ENCODE results near the gene MRPL48.

GRCh38 chr11:73894725-73895335 lies 107.2 kb downstream of the MRPL48 start:
- no peak for TF ChIP-seq CREB1 (CRISPR knock-in tag; IDR thresholded peaks at IDR 0.05)
- TF ChIP-seq CREM (CRISPR knock-in tag; IDR thresholded peaks at IDR 0.05) = no peak
- TF ChIP-seq CTCF (IDR thresholded peaks at IDR 0.05) = no peak
- no peak for TF ChIP-seq ZNF317 (CRISPR knock-in tag; IDR thresholded peaks at IDR 0.05; ENCODE audit: borderline replicate concordance, low read depth)
- TF ChIP-seq ESRRA (CRISPR knock-in tag; IDR thresholded peaks at IDR 0.05; ENCODE audit: borderline replicate concordance) = no peak
- no peak for TF ChIP-seq USF1 (CRISPR knock-in tag; IDR thresholded peaks at IDR 0.05)
- no peak for TF ChIP-seq OVOL2 (CRISPR knock-in tag; IDR thresholded peaks at IDR 0.05; ENCODE audit: borderline replicate concordance)
